NCI-H2196 (cell line): Measurements from ENCODE around the gene C6orf62.
"Not testable (repeated sequence)": the region's sequence is repeated elsewhere in the genome, so short reads cannot be mapped to it uniquely, and the experiment has no call there.

Experiments
- DNase-seq: peaks from one replicate; lab custom pipeline; 2025; ENCODE audit not compliant: unreplicated experiment; lab: John Stamatoyannopoulos, UW

Gene C6orf62

GRCh38 chr6:24743265-24743943, 24.4 kb upstream of the C6orf62 start:
- DNase-seq, result no peak

- no peak for DNase-seq
Measured at GRCh38 chr6:24742216-24742738, 23.3 kb upstream of the C6orf62 start.

GRCh38 chr6:24740861-24741260, 21.9 kb upstream of the C6orf62 start:
- DNase-seq, result no peak

- no peak for DNase-seq
Measured at GRCh38 chr6:24738741-24739140, 19.8 kb upstream of the C6orf62 start.

- not testable (repeated sequence) for DNase-seq
Measured at GRCh38 chr6:24734710-24735109, 15.8 kb upstream of the C6orf62 start.

- DNase-seq, result no peak
Measured at GRCh38 chr6:24734166-24734565, 15.2 kb upstream of the C6orf62 start.

GRCh38 chr6:24731456-24732134, 12.6 kb upstream of the C6orf62 start:
- not testable (repeated sequence) for DNase-seq

- not testable (repeated sequence) for DNase-seq
Measured at GRCh38 chr6:24730653-24731052, 11.7 kb upstream of the C6orf62 start.

- DNase-seq, result no peak
Measured at GRCh38 chr6:24723270-24723669, 4.3 kb upstream of the C6orf62 start.

- peak; percentile 95 for DNase-seq
Measured at GRCh38 chr6:24721461-24722215, 2.7 kb upstream of the C6orf62 start.

GRCh38 chr6:24720604-24721460, 1.9 kb upstream of the C6orf62 start:
- peak; percentile 99 for DNase-seq

- DNase-seq, result peak; percentile 10
Measured at GRCh38 chr6:24720131-24720603, 1.2 kb upstream of the C6orf62 start.

- no peak for DNase-seq
Measured at GRCh38 chr6:24718449-24719124, 367 bp downstream of the C6orf62 start.

- not testable (repeated sequence) for DNase-seq
Measured at GRCh38 chr6:24716602-24717148, 2.3 kb downstream of the C6orf62 start.

- DNase-seq, result no peak
Measured at GRCh38 chr6:24710519-24711303, 8.2 kb downstream of the C6orf62 start.

GRCh38 chr6:24709014-24709711, 9.8 kb downstream of the C6orf62 start:
- DNase-seq, result no peak

- no peak for DNase-seq
Measured at GRCh38 chr6:24708612-24709011, 10.3 kb downstream of the C6orf62 start.

- no peak for DNase-seq
Measured at GRCh38 chr6:24704468-24704867, 14.5 kb downstream of the C6orf62 start.
